BJ (cell line): ENCODE measurements around the gene CPEB4. TPM values are rescaled to one million over a fixed set of nuclear protein-coding genes. Genes with fewer than 3 reads are reported as not detected.

Experiments
- CTCF ChIA-PET: fragments of 350-600 bp; formaldehyde crosslinking; extraction: SDS; loops from one replicate; lab custom pipeline; 2021; ENCODE audit warnings: antibody characterized with exemption, inconsistent platforms; lab: Yijun Ruan, JAX
- POLR2A ChIA-PET: fragments of 300-600 bp; sonication (Branson Sonifier 250); formaldehyde crosslinking; extraction: SDS; loops from one replicate; lab custom pipeline; 2021; ENCODE audit warnings: antibody characterized with exemption; lab: Charles Lee
- DNase-seq: peaks from one replicate; pipeline ENCODE4 v3.0.0-alpha.2; 2011; ENCODE audit warnings: low read depth
- H3K27me3 ChIP-seq: 2 replicates; pipeline ENCODE4 v1.6.0; 2011; ENCODE audit warnings: low read length; ENCODE audit not compliant: control insufficient read depth, insufficient read depth
- H3K36me3 ChIP-seq: 2 replicates; pipeline ENCODE4 v1.5.1; 2011; ENCODE audit warnings: low read length; ENCODE audit not compliant: control insufficient read depth, insufficient read depth
- H3K4me3 ChIP-seq: 2 replicates; pipeline ENCODE4 v1.5.1; 2011; ENCODE audit warnings: low read depth, mild to moderate bottlenecking, control low read depth, low read length
- CTCF ChIP-seq: IDR thresholded peaks from 2 replicates; pipeline ENCODE4 v1.5.1; 2011; ENCODE audit warnings: low read depth, mild to moderate bottlenecking, control low read depth, inconsistent platforms, low read length, moderate library complexity; ENCODE audit not compliant: insufficient read depth
- polyA plus RNA-seq: library from polyadenylated mRNA; depleted of rRNA; stranded (reverse); fragments of >200 nt; gene quantifications from 2 replicates; pipeline ENCODE4 v1.2.3, GENCODE V29; 2011

Gene CPEB4
- polyA plus RNA-seq, 1 experiment, result 16.4 TPM

GRCh38 chr5:173843794-173844193 is 44.4 kb upstream of the CPEB4 start:
- Histone ChIP-seq H3K36me3 (no peaks in the 10 kb centered on the region), H3K4me3 (no peak overlapping the region), H3K27me3 (0 out of 2 replicates have a peak, but pooled peaks cover 1% of the 10 kb centered on the region)
- TF ChIP-seq CTCF, result no peak
- CTCF ChIA-PET, result interaction anchor here (1.3 to 1.4 kb wide), 2 partner anchors 20 to 227 kb away, joined by 3 to 4 read pairs; partner anchors contain the start of gene BOD1
- no peak for DNase-seq
- POLR2A ChIA-PET, result no interaction called here

- Histone ChIP-seq H3K27me3 (0 out of 2 replicates have a peak, but pooled peaks cover 1% of the 10 kb centered on the region), H3K4me3 (no peak overlapping the region), H3K36me3 (no peaks in the 10 kb centered on the region)
- POLR2A ChIA-PET, result no interaction called here
- CTCF ChIA-PET, result interaction anchor here (1.2 kb wide), 1 partner anchor 15 kb away, joined by 5 read pairs; no protein-coding TSS in a partner anchor
- DNase-seq, result no peak
- TF ChIP-seq CTCF, result no peak
Measured at GRCh38 chr5:173845321-173845720, 42.8 kb upstream of the CPEB4 start.

- DNase-seq, result no peak
- no peak for TF ChIP-seq CTCF
- POLR2A ChIA-PET, result no interaction called here
- Histone ChIP-seq H3K36me3 (no peaks in the 10 kb centered on the region), H3K4me3 (no peak overlapping the region), H3K27me3 (peaks cover 4% of the 10 kb centered on the region; the same call in 1 of the 2 replicates)
- CTCF ChIA-PET, result no interaction called here
Measured at GRCh38 chr5:173846929-173847501, 41.1 kb upstream of the CPEB4 start.

- POLR2A ChIA-PET, result no interaction called here
- TF ChIP-seq CTCF, result no peak
- CTCF ChIA-PET, result no interaction called here
- Histone ChIP-seq H3K4me3 (no peak overlapping the region), H3K36me3 (no peaks in the 10 kb centered on the region), H3K27me3 (peaks cover 6% of the 10 kb centered on the region; the same call in 1 of the 2 replicates)
- DNase-seq, result no peak
Measured at GRCh38 chr5:173848986-173849596, 39.1 kb upstream of the CPEB4 start.

GRCh38 chr5:173849908-173850307 is 38.2 kb upstream of the CPEB4 start:
- TF ChIP-seq CTCF, result no peak
- no peak overlapping the region for H3K4me3 ChIP-seq
- POLR2A ChIA-PET, result no interaction called here
- H3K27me3 ChIP-seq, result peaks cover 6% of the 10 kb centered on the region; the same call in 1 of the 2 replicates
- no peak for DNase-seq
- no peaks in the 10 kb centered on the region for H3K36me3 ChIP-seq
- CTCF ChIA-PET, result no interaction called here
